ENCODE data around the gene PPAT. TPM values are rescaled to one million over a fixed set of nuclear protein-coding genes. Genes with fewer than 3 reads are reported as not detected.
"Not testable (repeated sequence)": the region's sequence is repeated elsewhere in the genome, so short reads cannot be mapped to it uniquely, and the experiment has no call there.

The PPAT gene
- total RNA-seq, 1 experiment from 2014 or later: 38.3 TPM

DNA sequence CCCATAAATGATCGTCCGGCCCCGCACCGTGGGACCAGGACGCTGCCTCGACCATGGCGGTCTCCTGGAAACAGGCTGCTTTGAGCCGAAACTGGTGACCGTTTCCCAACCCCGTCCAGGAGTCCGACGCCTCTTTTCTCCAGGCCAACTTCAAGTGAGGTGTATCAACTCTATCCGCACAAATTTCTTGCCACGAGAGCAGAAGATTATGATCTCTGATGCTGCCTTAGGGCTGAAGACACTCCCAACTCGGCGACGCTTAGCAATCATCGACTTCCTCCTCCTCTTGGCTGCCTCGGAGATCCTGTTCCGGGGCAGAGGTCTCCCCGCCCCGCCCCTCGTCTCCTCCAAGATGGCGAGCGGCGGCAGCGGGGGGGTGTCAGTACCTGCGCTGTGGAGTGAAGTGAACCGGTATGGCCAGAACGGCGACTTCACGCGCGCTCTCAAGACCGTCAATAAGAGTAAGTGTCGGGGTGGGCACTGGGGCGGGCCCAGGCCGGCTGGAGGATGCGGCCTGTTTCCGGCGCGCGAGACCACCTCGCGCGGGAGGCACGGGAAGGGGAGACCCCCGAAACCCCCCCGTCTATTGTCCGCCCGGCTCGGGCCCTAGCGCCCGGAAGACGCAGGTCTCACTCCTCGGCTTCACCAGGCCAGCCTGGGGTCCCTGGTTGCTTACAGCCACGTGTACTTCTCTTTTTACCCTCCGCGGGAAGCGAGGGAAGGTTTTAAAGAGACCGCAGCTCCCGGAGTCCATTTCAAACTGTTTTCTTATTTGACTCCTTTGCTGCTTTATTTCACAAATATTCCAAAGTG is 32.1 kb upstream of the PPAT start, which contains the start of gene SRP72:
TSS of gene SRP72 (plus strand) at position 334 of the 813 bp plus-strand sequence. CDS start at position 353, 19 bp downstream.
- CTCF ChIA-PET: no interaction called here
- peak; percentile 94 for ATAC-seq

GRCh38 chr4:56466910-56467283 is 31.5 kb upstream of the PPAT start:
- H3K36me3 ChIP-seq (ENCODE audit: control insufficient read depth, insufficient read depth, low read length): peaks cover 27% of the 10 kb centered on the region
- no peak for ATAC-seq
- DNase-seq (ENCODE audit: low read depth, low spot score): no peak
- POLR2A ChIA-PET: interaction anchor here (0.5 to 0.6 kb wide), 2 partner anchors 15 to 31 kb away, joined by 4 to 9 read pairs; partner anchors contain the start of gene PAICS
- no peaks in the 10 kb centered on the region for H3K9me3 ChIP-seq (ENCODE audit: control insufficient read depth, insufficient read depth, low read depth, low read length)
- no peaks in the 10 kb centered on the region for H3K27me3 ChIP-seq (ENCODE audit: control insufficient read depth, insufficient read depth, low read length)
- CTCF ChIA-PET: no interaction called here
- intact Hi-C loops (cut with micrococcal nuclease; ENCODE audit: unreplicated experiment) (no loop called here), in situ Hi-C loops (cut with HindIII; ENCODE audit: low pct_unique_long_range_greater_than_20kb, low sequenced_read_pairs) (no loop called here)
- peak overlapping the region; percentile 98 to 100 for H3K4me3 ChIP-seq (ENCODE audit: low read depth in 2 of 2, low read length in 2 of 2)
- no peak for TF ChIP-seq TCF7L2 (IDR thresholded peaks at IDR 0.05; ENCODE audit: low read depth, low read length)
- TF ChIP-seq SIN3A (IDR thresholded peaks at IDR 0.05; ENCODE audit: borderline replicate concordance, insufficient read depth, low read depth, low read length): no peak
- no peak for TF ChIP-seq POLR2AphosphoS5 (IDR thresholded peaks at IDR 0.05; ENCODE audit: low read depth, low read length)
- H3K4me1 ChIP-seq (ENCODE audit: control insufficient read depth, insufficient read depth, low read length): peaks cover 15% of the 10 kb centered on the region; the same call in 1 of the 2 replicates
- no TSS peak for BruUV-seq (replicated peaks)
- H3K27ac ChIP-seq (ENCODE audit: low read length): peak overlapping the region; percentile 98

More for the DNA sequence above, 32.1 kb upstream of the PPAT start, which contains the start of gene SRP72:
- DNase-seq (ENCODE audit: low read depth, low spot score): peak; percentile 15
- intact Hi-C loops (cut with micrococcal nuclease; ENCODE audit: unreplicated experiment): no loop called here
- in situ Hi-C loops (cut with HindIII; ENCODE audit: low pct_unique_long_range_greater_than_20kb, low sequenced_read_pairs): no loop called here
- no peak for TF ChIP-seq TCF7L2 (IDR thresholded peaks at IDR 0.05; ENCODE audit: low read depth, low read length)
- peak; percentile 86 for TF ChIP-seq POLR2AphosphoS5 (IDR thresholded peaks at IDR 0.05; ENCODE audit: low read depth, low read length)
- TF ChIP-seq, protein P1, sequence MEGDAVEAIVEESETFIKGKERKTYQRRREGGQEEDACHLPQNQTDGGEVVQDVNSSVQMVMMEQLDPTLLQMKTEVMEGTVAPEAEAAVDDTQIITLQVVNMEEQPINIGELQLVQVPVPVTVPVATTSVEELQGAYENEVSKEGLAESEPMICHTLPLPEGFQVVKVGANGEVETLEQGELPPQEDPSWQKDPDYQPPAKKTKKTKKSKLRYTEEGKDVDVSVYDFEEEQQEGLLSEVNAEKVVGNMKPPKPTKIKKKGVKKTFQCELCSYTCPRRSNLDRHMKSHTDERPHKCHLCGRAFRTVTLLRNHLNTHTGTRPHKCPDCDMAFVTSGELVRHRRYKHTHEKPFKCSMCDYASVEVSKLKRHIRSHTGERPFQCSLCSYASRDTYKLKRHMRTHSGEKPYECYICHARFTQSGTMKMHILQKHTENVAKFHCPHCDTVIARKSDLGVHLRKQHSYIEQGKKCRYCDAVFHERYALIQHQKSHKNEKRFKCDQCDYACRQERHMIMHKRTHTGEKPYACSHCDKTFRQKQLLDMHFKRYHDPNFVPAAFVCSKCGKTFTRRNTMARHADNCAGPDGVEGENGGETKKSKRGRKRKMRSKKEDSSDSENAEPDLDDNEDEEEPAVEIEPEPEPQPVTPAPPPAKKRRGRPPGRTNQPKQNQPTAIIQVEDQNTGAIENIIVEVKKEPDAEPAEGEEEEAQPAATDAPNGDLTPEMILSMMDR (IDR thresholded peaks at IDR 0.05): no peak
- H3K9me3 ChIP-seq (ENCODE audit: control insufficient read depth, insufficient read depth, low read depth, low read length): no peaks in the 10 kb centered on the region
- H3K27me3 ChIP-seq (ENCODE audit: control insufficient read depth, insufficient read depth, low read length): no peaks in the 10 kb centered on the region
- H3K4me3 ChIP-seq (ENCODE audit: low read depth in 2 of 2, low read length in 2 of 2): peak within 1 kb of the TSS; percentile 98 to 100
- POLR2A ChIA-PET: interaction anchor here (0.5 kb wide), 1 partner anchor 14 kb away, joined by 4 read pairs; no protein-coding TSS in a partner anchor
- H3K4me1 ChIP-seq (ENCODE audit: control insufficient read depth, insufficient read depth, low read length): peaks cover 15% of the 10 kb centered on the region; the same call in 1 of the 2 replicates
- BruUV-seq (replicated peaks): no TSS peak
- peak within 1 kb of the TSS; percentile 98 for H3K27ac ChIP-seq (ENCODE audit: low read length)
- H3K36me3 ChIP-seq (ENCODE audit: control insufficient read depth, insufficient read depth, low read length): peaks cover 27% of the 10 kb centered on the region

GRCh38 chr4:56466296-56466761 is 30.9 kb upstream of the PPAT start:
- H3K4me1 ChIP-seq (ENCODE audit: control insufficient read depth, insufficient read depth, low read length): peaks cover 15% of the 10 kb centered on the region; the same call in 1 of the 2 replicates
- POLR2A ChIA-PET: interaction anchor here (0.6 kb wide), 2 partner anchors 30 to 89 kb away, joined by 5 to 9 read pairs; partner anchors contain the start of gene PAICS
- H3K27me3 ChIP-seq (ENCODE audit: control insufficient read depth, insufficient read depth, low read length); H3K9me3 ChIP-seq (ENCODE audit: control insufficient read depth, insufficient read depth, low read depth, low read length); intact Hi-C loops (cut with micrococcal nuclease; ENCODE audit: unreplicated experiment); DNase-seq (ENCODE audit: low read depth, low spot score); BruUV-seq (replicated peaks); in situ Hi-C loops (cut with HindIII; ENCODE audit: low pct_unique_long_range_greater_than_20kb, low sequenced_read_pairs); CTCF ChIA-PET: not testable (repeated sequence)
- peak; percentile 6; the same call in 1 of the 2 replicates for ATAC-seq
- H3K36me3 ChIP-seq (ENCODE audit: control insufficient read depth, insufficient read depth, low read length): peaks cover 25% of the 10 kb centered on the region
- peak overlapping the region; percentile 98 for H3K27ac ChIP-seq (ENCODE audit: low read length)
- peak overlapping the region; percentile 98 to 100 for H3K4me3 ChIP-seq (ENCODE audit: low read depth in 2 of 2, low read length in 2 of 2)
